Right atrium auricular region (tissue), 2 donors: ENCODE measurements around the gene HSPG2. TPM values are rescaled to one million over a fixed set of nuclear protein-coding genes. Genes with fewer than 3 reads are reported as not detected.
A peak's percentile ranks its signal among the peaks of the same experiment; 100 is the strongest.

Source experiments
- DNase-seq: peaks from one replicate; pipeline ENCODE4 v3.0.0-alpha.2; 2019; ENCODE audit warnings: low spot score
- H3K27ac ChIP-seq, 2 donors: fragments of 200-600 bp; sonication (generic); 1 replicate in 1 of 2; 2 replicates in 1 of 2; pipeline ENCODE4 v1.5.1; 2016 to 2019
- H3K27me3 ChIP-seq, 2 donors: fragments of 200-600 bp; sonication (generic); one replicate each; pipeline versions ENCODE4 v1.5.1 to v1.6.0; 2017 to 2019
- H3K36me3 ChIP-seq: fragments of 200-600 bp; sonication (generic); one replicate; pipeline ENCODE4 v1.5.1; 2016
- H3K4me1 ChIP-seq, 2 donors: fragments of 200-600 bp; sonication (generic); one replicate each; pipeline versions ENCODE4 v1.5.1 to v1.6.0; 2017 to 2019
- H3K4me3 ChIP-seq, 2 donors: fragments of 200-600 bp; sonication (generic); 1 replicate in 1 of 2; 2 replicates in 1 of 2; pipeline ENCODE4 v1.5.1; 2017 to 2019; ENCODE audit warnings: mild to moderate bottlenecking in 1 of 2, moderate library complexity in 1 of 2
- H3K9me3 ChIP-seq, 2 donors: fragments of 200-600 bp; sonication (generic); one replicate each; pipeline ENCODE4 v1.5.1; 2019
- CTCF ChIP-seq, 2 donors: fragments of 200-600 bp; sonication (generic); IDR thresholded peaks; one replicate each; pipeline ENCODE4 v1.5.1; 2019; ENCODE audit warnings: antibody characterized with exemption in 2 of 2
- total RNA-seq, 2 donors: library from RNA; depleted of rRNA; stranded (reverse); fragments of >200 nt; gene quantifications; one replicate each; pipeline ENCODE4 v1.1.0, GENCODE V29; 2016

Gene HSPG2
- total RNA-seq, 2 donors from 2014 or later: 424 to 557 TPM

DNA sequence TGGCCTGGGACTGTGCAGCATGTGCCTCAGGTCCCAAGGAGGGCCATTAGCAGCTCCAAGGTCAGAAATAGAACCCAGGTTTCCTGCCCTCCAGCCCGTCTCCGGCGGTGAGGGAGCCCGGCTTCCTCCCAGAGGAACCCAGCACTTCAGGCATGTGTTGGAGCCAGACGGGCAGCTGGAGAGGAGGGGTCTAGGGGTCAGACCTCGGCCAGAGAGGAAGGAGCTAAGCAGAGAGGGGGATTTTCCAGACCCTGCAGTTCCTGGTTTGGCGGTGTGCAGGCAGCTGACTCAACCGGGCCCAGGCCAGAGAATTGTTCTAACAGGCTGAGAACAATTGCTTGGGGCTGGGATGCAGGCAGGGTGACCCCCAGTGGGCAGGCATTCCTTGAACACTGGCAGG, 37.1 kb downstream of the HSPG2 start:
- H3K9me3 ChIP-seq: no peaks in the 10 kb centered on the region
- H3K4me1 ChIP-seq: peaks cover 0 to 100% of the 10 kb centered on the region in 2 donors
- no peak overlapping the region for H3K4me3 ChIP-seq
- H3K36me3 ChIP-seq: peaks cover 22% of the 10 kb centered on the region
- no peak for DNase-seq
- TF ChIP-seq CTCF (IDR thresholded peaks at IDR 0.05): no peak
- H3K27ac ChIP-seq: peak overlapping the region; percentile 91 to 94
- no peaks in the 10 kb centered on the region for H3K27me3 ChIP-seq

- peak overlapping the region; percentile 91 to 94 for H3K27ac ChIP-seq
- TF ChIP-seq CTCF (IDR thresholded peaks at IDR 0.05): no peak
- peaks cover 28% of the 10 kb centered on the region for H3K36me3 ChIP-seq
- peaks cover 0 to 100% of the 10 kb centered on the region in 2 donors for H3K4me1 ChIP-seq
- no peaks in the 10 kb centered on the region for H3K27me3 ChIP-seq
- no peak for DNase-seq
- no peaks in the 10 kb centered on the region for H3K9me3 ChIP-seq
- no peak overlapping the region for H3K4me3 ChIP-seq
Measured at GRCh38 chr1:21899267-21899810, 37.8 kb downstream of the HSPG2 start.

DNA sequence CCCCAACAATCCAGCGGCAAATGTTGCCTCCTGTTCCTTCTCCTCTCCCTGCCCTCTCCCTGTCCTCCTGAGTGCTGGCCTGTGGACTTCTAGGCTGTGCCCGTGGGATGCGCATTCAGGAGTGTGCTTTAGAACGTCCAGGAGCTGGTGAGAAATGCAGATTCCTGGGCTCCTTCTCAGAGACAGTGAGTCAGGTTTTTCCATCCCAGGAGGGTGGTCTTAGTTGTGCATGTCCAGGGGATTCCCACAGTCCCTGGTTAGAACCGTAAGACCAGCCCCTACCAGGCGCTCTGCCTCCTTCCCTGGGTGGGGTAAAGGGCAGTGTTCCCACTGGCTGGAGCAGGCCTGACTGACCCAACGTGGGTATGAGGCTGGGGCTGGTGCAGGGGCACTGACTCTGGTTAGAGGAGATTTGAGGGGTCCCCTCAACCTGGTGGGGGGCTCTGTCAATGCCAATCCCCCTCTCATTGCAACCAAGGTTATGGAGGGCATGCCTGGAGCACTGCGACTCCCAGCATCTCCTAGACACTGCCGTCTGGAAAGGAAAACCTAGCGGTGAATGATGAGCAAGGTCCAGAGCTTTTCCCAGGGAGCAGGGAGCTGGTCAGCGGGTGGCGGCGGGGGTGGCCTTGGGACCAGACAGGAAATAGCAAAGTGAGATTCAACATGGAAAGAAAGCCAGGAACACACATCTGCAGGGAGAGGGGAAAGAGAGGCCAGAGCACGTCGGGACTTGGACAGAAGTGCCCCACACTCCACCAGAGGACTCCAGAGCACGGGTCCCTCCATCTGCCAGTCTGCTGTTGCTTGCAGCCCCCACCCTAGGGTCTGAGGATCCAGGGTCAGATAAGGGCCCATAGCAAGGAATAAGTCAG, 38.5 kb downstream of the HSPG2 start:
- Histone ChIP-seq H3K9me3 (no peaks in the 10 kb centered on the region), H3K4me3 (no peak overlapping the region), H3K27ac (peak overlapping the region; percentile 91 to 94), H3K27me3 (no peaks in the 10 kb centered on the region), H3K4me1 (peaks cover 0 to 100% of the 10 kb centered on the region in 2 donors), H3K36me3 (peaks cover 36% of the 10 kb centered on the region)
- TF ChIP-seq CTCF (IDR thresholded peaks at IDR 0.05): no peak
- DNase-seq: peak; percentile 72

DNA sequence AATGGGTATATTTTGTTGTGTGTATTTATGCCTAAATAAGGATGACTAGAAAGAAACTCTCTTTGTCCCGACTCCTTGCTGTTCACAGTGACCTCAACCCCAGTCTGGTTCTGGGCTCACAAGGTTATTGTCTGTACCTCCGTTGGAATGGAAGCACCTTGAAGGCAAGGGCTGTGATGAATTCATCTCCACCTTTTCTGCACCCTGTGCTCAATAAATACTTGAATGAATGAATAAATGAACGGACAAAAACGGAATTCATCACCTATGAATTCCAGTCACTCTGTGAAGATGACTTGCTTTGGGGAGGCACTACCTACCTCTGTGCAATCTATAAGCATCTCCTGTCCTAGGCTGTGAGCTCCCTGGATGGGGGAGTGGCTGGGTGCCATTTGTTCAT, 39.3 kb downstream of the HSPG2 start:
- no peak for DNase-seq
- no peaks in the 10 kb centered on the region for H3K9me3 ChIP-seq
- peak overlapping the region; percentile 91 to 94 for H3K27ac ChIP-seq
- H3K27me3 ChIP-seq: no peaks in the 10 kb centered on the region
- peaks cover 0 to 98% of the 10 kb centered on the region in 2 donors for H3K4me1 ChIP-seq
- no peak overlapping the region for H3K4me3 ChIP-seq
- no peak for TF ChIP-seq CTCF (IDR thresholded peaks at IDR 0.05)
- peaks cover 43% of the 10 kb centered on the region for H3K36me3 ChIP-seq

GRCh38 chr1:21896652-21897532, 40.2 kb downstream of the HSPG2 start:
- no peak for TF ChIP-seq CTCF (IDR thresholded peaks at IDR 0.05)
- Histone ChIP-seq H3K4me1 (peaks cover 0 to 89% of the 10 kb centered on the region in 2 donors), H3K27ac (peak overlapping the region; percentile 91 to 94), H3K27me3 (no peaks in the 10 kb centered on the region), H3K4me3 (no peak overlapping the region), H3K36me3 (peaks cover 52% of the 10 kb centered on the region), H3K9me3 (no peaks in the 10 kb centered on the region)
- peak; percentile 94 for DNase-seq
